WTC11 (cell line): ENCODE measurements around the gene RIMBP2. TPM values are rescaled to one million over a fixed set of nuclear protein-coding genes. Genes with fewer than 3 reads are reported as not detected.
A peak's percentile ranks its signal among the peaks of the same experiment; 100 is the strongest.

Experiments used
- ATAC-seq: fragments of 200-7000 bp; cut with Tn5 transposase; 2 replicates; pipeline ENCODE4 v1.10.0; 2021; ENCODE audit warnings: mild to moderate bottlenecking, moderate library complexity
- CTCF ChIA-PET: fragments of 300-600 bp; sonication (Branson Sonifier 250); formaldehyde crosslinking; loops from one replicate; lab custom pipeline; 2021; ENCODE audit warnings: antibody characterized with exemption; lab: Charles Lee
- POLR2A ChIA-PET: fragments of 350-600 bp; sonication (Branson Sonifier 250); formaldehyde crosslinking; loops from one replicate; lab custom pipeline; 2021; ENCODE audit warnings: antibody characterized with exemption; lab: Charles Lee
- DNase-seq: peaks from one replicate; pipeline ENCODE4 v3.0.0; 2021; ENCODE audit warnings: low spot score
- H3K27ac Mint-ChIP-seq: 2 replicates; pipeline ENCODE4 v1.8.0; 2021; ENCODE audit warnings: mixed read lengths
- H3K27me3 Mint-ChIP-seq: 2 replicates; pipeline ENCODE4 v1.8.0; 2021; ENCODE audit warnings: low read depth, mild to moderate bottlenecking, moderate library complexity, mixed read lengths
- H3K36me3 Mint-ChIP-seq: 2 replicates; pipeline ENCODE4 v1.8.0; 2021; ENCODE audit warnings: mixed read lengths
- H3K4me1 Mint-ChIP-seq: 2 replicates; pipeline ENCODE4 v1.8.0; 2022; ENCODE audit warnings: mixed read lengths
- H3K4me3 Mint-ChIP-seq: 2 replicates; pipeline ENCODE4 v1.8.0; 2021; ENCODE audit warnings: mild to moderate bottlenecking, moderate library complexity, mixed read lengths
- H3K9me3 Mint-ChIP-seq: 2 replicates; pipeline ENCODE4 v1.8.0; 2021; ENCODE audit warnings: mixed read lengths
- CBFB ChIP-seq: sonication (generic); formaldehyde crosslinking; IDR thresholded peaks from 2 replicates; pipeline ENCODE4 v1.8.1; 2022; ENCODE audit warnings: mild to moderate bottlenecking, low read depth, missing genetic modification reagents
- EMX1 ChIP-seq: fragments of 250-450 bp; sonication (Bioruptor Pico); IDR thresholded peaks from 2 replicates; pipeline ENCODE4 v1.8.0; 2021; ENCODE audit warnings: mild to moderate bottlenecking
- ETV6 ChIP-seq: sonication (generic); formaldehyde crosslinking; IDR thresholded peaks from 2 replicates; pipeline ENCODE4 v1.8.1; 2022; ENCODE audit warnings: mild to moderate bottlenecking, missing genetic modification reagents
- FOXJ3 ChIP-seq: sonication (generic); formaldehyde crosslinking; IDR thresholded peaks from 2 replicates; pipeline ENCODE4 v1.9.0; 2021; ENCODE audit warnings: missing genetic modification reagents, mild to moderate bottlenecking, borderline replicate concordance
- GABPB1 ChIP-seq: sonication (generic); formaldehyde crosslinking; IDR thresholded peaks from 2 replicates; pipeline ENCODE4 v1.8.1; 2023; ENCODE audit warnings: mild to moderate bottlenecking, missing genetic modification reagents
- HMGA2 ChIP-seq: fragments of 250-450 bp; sonication (Bioruptor Pico); IDR thresholded peaks from 2 replicates; pipeline ENCODE4 v1.4.0; 2021; ENCODE audit warnings: mild to moderate bottlenecking, moderate library complexity
- NR1H2 ChIP-seq: sonication (generic); formaldehyde crosslinking; IDR thresholded peaks from 2 replicates; pipeline ENCODE4 v1.9.0; 2021; ENCODE audit warnings: mild to moderate bottlenecking, moderate library complexity, missing genetic modification reagents
- NR2C2 ChIP-seq: sonication (generic); formaldehyde crosslinking; IDR thresholded peaks from 2 replicates; pipeline ENCODE4 v1.8.0; 2022; ENCODE audit warnings: mild to moderate bottlenecking, missing genetic modification reagents
- PRRX2 ChIP-seq: fragments of 250-450 bp; sonication (Bioruptor Pico); IDR thresholded peaks from 2 replicates; pipeline ENCODE4 v1.8.0; 2021; ENCODE audit warnings: mild to moderate bottlenecking
- RELA ChIP-seq: sonication (generic); formaldehyde crosslinking; IDR thresholded peaks from 2 replicates; pipeline ENCODE4 v1.8.1; 2022; ENCODE audit warnings: missing genetic modification reagents, mild to moderate bottlenecking, borderline replicate concordance
- RORB ChIP-seq: fragments of 250-450 bp; sonication (Bioruptor Pico); IDR thresholded peaks from 2 replicates; pipeline ENCODE4 v1.9.0; 2021; ENCODE audit warnings: mild to moderate bottlenecking
- SP1 ChIP-seq: sonication (generic); formaldehyde crosslinking; conservative IDR thresholded peaks from 2 replicates; pipeline ENCODE4 v1.8.1; 2022; ENCODE audit warnings: missing genetic modification reagents
- ZNF121 ChIP-seq: sonication (generic); formaldehyde crosslinking; IDR thresholded peaks from 2 replicates; pipeline ENCODE4 v1.8.0; 2023; ENCODE audit warnings: missing genetic modification reagents
- ZNF138 ChIP-seq: sonication (generic); formaldehyde crosslinking; conservative IDR thresholded peaks from 2 replicates; pipeline ENCODE4 v1.8.1; 2022; ENCODE audit warnings: mild to moderate bottlenecking, moderate library complexity, missing genetic modification reagents
- ZNF219 ChIP-seq: sonication (generic); formaldehyde crosslinking; IDR thresholded peaks from 2 replicates; pipeline ENCODE4 v1.8.0; 2023; ENCODE audit warnings: missing genetic modification reagents, mild to moderate bottlenecking, borderline replicate concordance
- ZNF317 ChIP-seq: sonication (generic); formaldehyde crosslinking; IDR thresholded peaks from 2 replicates; pipeline ENCODE4 v1.8.1; 2023; ENCODE audit warnings: low read depth, mild to moderate bottlenecking, moderate library complexity, missing genetic modification reagents, borderline replicate concordance
- ZNF671 ChIP-seq: fragments of 250-450 bp; sonication (Bioruptor Pico); IDR thresholded peaks from 2 replicates; pipeline ENCODE4 v1.8.0; 2021; ENCODE audit warnings: mild to moderate bottlenecking
- total RNA-seq: library from RNA; stranded (reverse); gene quantifications from 3 replicates; pipeline ENCODE4 v1.2.3, GENCODE V29; 2021
- TF ChIP-seq, protein P1 (sequence below): sonication (generic); formaldehyde crosslinking; conservative IDR thresholded peaks from 2 replicates; pipeline ENCODE4 v1.8.1; 2023; ENCODE audit warnings: mild to moderate bottlenecking, low read depth, missing genetic modification reagents, moderate library complexity
- TF ChIP-seq, protein P2 (sequence below): sonication (generic); formaldehyde crosslinking; IDR thresholded peaks from 2 replicates; pipeline ENCODE4 v1.8.1; 2023; ENCODE audit warnings: mild to moderate bottlenecking, missing genetic modification reagents, borderline replicate concordance
- TF ChIP-seq, protein P3 (sequence below): sonication (generic); formaldehyde crosslinking; IDR thresholded peaks from 2 replicates; pipeline ENCODE4 v1.8.0; 2022; ENCODE audit warnings: mild to moderate bottlenecking, missing genetic modification reagents

RIMBP2 gene
- total RNA-seq, 1 experiment from 2014 or later: 2.6 TPM

DNA sequence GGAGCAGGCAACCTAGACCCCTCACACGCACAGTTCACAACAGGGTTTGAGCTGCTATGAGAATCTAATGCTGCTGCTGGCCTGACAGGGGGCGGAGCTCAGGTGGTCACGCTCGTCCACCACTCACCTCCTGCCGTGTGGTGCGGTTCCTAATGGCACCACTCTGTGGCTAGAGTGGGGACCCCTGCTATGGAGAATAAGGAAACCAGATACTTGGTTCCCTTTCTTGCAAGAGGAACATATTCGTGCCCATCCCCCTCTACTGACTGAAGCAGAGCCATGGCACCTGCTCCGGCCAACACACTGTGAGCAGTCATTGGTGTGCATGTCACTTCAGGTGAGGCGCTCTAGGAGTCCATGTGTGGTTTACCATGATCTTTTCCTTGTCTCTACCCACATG, 30.4 kb upstream of the RIMBP2 start (continued):
- TF ChIP-seq, protein P1, sequence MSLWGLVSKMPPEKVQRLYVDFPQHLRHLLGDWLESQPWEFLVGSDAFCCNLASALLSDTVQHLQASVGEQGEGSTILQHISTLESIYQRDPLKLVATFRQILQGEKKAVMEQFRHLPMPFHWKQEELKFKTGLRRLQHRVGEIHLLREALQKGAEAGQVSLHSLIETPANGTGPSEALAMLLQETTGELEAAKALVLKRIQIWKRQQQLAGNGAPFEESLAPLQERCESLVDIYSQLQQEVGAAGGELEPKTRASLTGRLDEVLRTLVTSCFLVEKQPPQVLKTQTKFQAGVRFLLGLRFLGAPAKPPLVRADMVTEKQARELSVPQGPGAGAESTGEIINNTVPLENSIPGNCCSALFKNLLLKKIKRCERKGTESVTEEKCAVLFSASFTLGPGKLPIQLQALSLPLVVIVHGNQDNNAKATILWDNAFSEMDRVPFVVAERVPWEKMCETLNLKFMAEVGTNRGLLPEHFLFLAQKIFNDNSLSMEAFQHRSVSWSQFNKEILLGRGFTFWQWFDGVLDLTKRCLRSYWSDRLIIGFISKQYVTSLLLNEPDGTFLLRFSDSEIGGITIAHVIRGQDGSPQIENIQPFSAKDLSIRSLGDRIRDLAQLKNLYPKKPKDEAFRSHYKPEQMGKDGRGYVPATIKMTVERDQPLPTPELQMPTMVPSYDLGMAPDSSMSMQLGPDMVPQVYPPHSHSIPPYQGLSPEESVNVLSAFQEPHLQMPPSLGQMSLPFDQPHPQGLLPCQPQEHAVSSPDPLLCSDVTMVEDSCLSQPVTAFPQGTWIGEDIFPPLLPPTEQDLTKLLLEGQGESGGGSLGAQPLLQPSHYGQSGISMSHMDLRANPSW (CRISPR knock-in tag): no peak
- TF ChIP-seq EMX1 (CRISPR knock-in tag): no peak

DNA sequence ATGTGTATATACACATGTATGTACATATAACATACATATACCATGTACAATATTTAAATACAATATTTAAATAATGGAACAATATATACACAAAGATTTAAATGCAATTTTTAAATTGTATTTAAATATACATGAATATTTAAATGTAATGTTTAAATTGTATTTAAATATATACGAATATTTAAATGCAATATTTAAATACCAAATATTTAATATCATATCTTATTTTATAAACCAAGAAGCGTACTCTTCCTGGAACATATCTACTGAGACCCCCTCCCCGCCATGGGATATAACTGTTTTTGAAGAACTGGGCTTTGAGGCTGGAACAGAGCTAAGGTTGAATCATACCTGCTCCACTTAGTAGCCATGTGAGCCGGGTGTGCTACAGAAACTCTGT, 29.8 kb upstream of the RIMBP2 start:
- no peaks in the 10 kb centered on the region; the same call in none of the 2 replicates for H3K27me3 Mint-ChIP-seq
- ATAC-seq (no peak), DNase-seq (no peak)
- CTCF ChIA-PET: no interaction called here
- TF ChIP-seq HMGA2 (CRISPR knock-in tag) (peak; percentile 99), RORB (CRISPR knock-in tag) (no peak)
- POLR2A ChIA-PET: no interaction called here
- H3K4me1 Mint-ChIP-seq: peaks cover 4% of the 10 kb centered on the region
- no peak overlapping the region for H3K4me3 Mint-ChIP-seq
- H3K27ac Mint-ChIP-seq: no peak overlapping the region
- H3K36me3 Mint-ChIP-seq: no peaks in the 10 kb centered on the region
- peaks cover 15% of the 10 kb centered on the region for H3K9me3 Mint-ChIP-seq

DNA sequence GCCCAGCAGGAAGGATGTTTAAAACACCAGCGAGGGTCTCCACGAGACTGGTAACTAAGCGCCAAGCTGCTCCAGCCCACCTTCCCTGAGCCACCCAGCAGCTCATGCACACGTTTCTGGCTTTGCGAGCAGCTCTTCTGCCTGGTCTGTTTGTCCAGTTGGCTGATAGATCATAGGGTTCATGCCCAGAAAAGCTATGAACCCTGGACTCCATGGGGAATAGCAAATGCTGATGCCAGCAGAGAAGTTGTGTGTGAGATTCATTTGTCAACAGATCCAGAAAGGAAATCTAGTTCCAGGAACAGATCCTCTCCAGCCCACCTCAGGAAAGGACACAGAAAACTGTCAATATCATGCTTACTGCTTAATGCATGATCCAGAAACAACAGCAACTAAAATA, 28.2 kb upstream of the RIMBP2 start:
- H3K27me3 Mint-ChIP-seq: no peaks in the 10 kb centered on the region; the same call in none of the 2 replicates
- peaks cover 24% of the 10 kb centered on the region for H3K9me3 Mint-ChIP-seq
- CTCF ChIA-PET: no interaction called here
- no peaks in the 10 kb centered on the region for H3K36me3 Mint-ChIP-seq
- TF ChIP-seq ETV6 (CRISPR knock-in tag) (no peak), FOXJ3 (no peak), ZNF671 (CRISPR knock-in tag) (no peak), PRRX2 (CRISPR knock-in tag) (no peak), ZNF121 (no peak), NR2C2 (CRISPR knock-in tag) (no peak), ZNF317 (no peak), ZNF138 (no peak), SP1 (CRISPR knock-in tag) (no peak), CBFB (CRISPR knock-in tag) (no peak), NR1H2 (CRISPR knock-in tag) (no peak), GABPB1 (no peak), ZNF219 (CRISPR knock-in tag) (no peak), RELA (CRISPR knock-in tag) (no peak)
- TF ChIP-seq, protein P2, sequence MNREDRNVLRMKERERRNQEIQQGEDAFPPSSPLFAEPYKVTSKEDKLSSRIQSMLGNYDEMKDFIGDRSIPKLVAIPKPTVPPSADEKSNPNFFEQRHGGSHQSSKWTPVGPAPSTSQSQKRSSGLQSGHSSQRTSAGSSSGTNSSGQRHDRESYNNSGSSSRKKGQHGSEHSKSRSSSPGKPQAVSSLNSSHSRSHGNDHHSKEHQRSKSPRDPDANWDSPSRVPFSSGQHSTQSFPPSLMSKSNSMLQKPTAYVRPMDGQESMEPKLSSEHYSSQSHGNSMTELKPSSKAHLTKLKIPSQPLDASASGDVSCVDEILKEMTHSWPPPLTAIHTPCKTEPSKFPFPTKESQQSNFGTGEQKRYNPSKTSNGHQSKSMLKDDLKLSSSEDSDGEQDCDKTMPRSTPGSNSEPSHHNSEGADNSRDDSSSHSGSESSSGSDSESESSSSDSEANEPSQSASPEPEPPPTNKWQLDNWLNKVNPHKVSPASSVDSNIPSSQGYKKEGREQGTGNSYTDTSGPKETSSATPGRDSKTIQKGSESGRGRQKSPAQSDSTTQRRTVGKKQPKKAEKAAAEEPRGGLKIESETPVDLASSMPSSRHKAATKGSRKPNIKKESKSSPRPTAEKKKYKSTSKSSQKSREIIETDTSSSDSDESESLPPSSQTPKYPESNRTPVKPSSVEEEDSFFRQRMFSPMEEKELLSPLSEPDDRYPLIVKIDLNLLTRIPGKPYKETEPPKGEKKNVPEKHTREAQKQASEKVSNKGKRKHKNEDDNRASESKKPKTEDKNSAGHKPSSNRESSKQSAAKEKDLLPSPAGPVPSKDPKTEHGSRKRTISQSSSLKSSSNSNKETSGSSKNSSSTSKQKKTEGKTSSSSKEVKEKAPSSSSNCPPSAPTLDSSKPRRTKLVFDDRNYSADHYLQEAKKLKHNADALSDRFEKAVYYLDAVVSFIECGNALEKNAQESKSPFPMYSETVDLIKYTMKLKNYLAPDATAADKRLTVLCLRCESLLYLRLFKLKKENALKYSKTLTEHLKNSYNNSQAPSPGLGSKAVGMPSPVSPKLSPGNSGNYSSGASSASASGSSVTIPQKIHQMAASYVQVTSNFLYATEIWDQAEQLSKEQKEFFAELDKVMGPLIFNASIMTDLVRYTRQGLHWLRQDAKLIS (CRISPR knock-in tag): no peak
- TF ChIP-seq, protein P3, sequence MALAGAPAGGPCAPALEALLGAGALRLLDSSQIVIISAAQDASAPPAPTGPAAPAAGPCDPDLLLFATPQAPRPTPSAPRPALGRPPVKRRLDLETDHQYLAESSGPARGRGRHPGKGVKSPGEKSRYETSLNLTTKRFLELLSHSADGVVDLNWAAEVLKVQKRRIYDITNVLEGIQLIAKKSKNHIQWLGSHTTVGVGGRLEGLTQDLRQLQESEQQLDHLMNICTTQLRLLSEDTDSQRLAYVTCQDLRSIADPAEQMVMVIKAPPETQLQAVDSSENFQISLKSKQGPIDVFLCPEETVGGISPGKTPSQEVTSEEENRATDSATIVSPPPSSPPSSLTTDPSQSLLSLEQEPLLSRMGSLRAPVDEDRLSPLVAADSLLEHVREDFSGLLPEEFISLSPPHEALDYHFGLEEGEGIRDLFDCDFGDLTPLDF (CRISPR knock-in tag): no peak
- TF ChIP-seq, protein P1 (CRISPR knock-in tag): no peak
- TF ChIP-seq, all 79 proteins: peak for 0
- Mint-ChIP-seq H3K4me3 (no peak overlapping the region), H3K27ac (no peak overlapping the region), H3K4me1 (peaks cover 4% of the 10 kb centered on the region)
- POLR2A ChIA-PET: no interaction called here
- DNase-seq (no peak), ATAC-seq (no peak)
